Measurements from ENCODE around the gene ST6GAL1. TPM values are rescaled to one million over a fixed set of nuclear protein-coding genes. Genes with fewer than 3 reads are reported as not detected.

Gene ST6GAL1
- total and polyA plus RNA-seq, 2 experiments from 2014 or later = 17.6 to 65.1 TPM

DNA sequence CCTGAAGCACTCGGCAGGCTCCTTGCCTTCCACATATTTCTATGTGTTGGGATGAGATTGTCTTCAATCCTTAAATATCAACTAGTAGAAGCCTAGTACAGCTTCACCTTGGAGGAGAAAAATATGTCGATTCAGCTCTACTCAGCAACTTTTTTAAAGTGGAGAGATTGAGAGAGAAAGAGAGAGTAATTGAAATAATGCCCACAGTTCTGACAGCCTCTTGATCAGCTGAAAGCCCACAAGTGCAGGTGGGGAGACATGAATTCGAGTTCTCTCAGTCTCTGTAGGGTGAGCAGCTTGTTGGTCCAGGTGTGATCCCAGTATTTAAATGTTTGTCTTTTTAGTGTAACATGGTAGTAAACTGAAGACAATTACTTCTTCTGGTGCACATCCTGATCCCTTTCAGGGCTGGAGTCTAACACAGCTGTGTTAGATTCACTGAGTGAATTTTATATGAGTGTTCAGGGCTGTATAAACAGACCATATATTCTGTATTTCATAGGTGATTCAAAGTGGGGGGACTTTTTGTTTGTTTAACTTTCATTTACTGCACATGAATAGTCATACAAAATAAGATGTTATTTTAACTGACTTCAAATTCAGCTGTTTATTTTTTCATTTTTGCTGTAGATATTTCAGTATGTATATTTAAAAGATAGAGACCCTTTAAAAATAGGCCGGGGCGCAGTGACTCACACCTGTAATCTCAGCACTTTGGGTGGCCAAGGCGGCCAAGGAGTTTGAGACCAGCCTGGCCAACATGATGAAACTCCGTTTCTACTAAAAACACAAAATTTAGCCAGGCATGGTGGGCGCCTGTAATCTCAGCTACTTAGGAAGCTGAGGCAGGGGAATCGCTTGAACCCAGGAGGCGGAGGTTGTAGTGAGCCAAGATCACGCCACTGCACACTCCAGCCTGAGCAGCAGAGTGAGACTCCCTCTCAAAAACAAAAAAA, 64.0 kb downstream of the ST6GAL1 start (continued):
- TF ChIP-seq, protein P1, sequence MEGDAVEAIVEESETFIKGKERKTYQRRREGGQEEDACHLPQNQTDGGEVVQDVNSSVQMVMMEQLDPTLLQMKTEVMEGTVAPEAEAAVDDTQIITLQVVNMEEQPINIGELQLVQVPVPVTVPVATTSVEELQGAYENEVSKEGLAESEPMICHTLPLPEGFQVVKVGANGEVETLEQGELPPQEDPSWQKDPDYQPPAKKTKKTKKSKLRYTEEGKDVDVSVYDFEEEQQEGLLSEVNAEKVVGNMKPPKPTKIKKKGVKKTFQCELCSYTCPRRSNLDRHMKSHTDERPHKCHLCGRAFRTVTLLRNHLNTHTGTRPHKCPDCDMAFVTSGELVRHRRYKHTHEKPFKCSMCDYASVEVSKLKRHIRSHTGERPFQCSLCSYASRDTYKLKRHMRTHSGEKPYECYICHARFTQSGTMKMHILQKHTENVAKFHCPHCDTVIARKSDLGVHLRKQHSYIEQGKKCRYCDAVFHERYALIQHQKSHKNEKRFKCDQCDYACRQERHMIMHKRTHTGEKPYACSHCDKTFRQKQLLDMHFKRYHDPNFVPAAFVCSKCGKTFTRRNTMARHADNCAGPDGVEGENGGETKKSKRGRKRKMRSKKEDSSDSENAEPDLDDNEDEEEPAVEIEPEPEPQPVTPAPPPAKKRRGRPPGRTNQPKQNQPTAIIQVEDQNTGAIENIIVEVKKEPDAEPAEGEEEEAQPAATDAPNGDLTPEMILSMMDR (conservative IDR thresholded peaks at IDR 0.05; ENCODE audit: low read depth in 2 of 2) = no peak
- no peak for TF ChIP-seq EZH2phosphoT487 (IDR thresholded peaks at IDR 0.05; ENCODE audit: unreplicated experiment)
- TF ChIP-seq, protein P2, sequence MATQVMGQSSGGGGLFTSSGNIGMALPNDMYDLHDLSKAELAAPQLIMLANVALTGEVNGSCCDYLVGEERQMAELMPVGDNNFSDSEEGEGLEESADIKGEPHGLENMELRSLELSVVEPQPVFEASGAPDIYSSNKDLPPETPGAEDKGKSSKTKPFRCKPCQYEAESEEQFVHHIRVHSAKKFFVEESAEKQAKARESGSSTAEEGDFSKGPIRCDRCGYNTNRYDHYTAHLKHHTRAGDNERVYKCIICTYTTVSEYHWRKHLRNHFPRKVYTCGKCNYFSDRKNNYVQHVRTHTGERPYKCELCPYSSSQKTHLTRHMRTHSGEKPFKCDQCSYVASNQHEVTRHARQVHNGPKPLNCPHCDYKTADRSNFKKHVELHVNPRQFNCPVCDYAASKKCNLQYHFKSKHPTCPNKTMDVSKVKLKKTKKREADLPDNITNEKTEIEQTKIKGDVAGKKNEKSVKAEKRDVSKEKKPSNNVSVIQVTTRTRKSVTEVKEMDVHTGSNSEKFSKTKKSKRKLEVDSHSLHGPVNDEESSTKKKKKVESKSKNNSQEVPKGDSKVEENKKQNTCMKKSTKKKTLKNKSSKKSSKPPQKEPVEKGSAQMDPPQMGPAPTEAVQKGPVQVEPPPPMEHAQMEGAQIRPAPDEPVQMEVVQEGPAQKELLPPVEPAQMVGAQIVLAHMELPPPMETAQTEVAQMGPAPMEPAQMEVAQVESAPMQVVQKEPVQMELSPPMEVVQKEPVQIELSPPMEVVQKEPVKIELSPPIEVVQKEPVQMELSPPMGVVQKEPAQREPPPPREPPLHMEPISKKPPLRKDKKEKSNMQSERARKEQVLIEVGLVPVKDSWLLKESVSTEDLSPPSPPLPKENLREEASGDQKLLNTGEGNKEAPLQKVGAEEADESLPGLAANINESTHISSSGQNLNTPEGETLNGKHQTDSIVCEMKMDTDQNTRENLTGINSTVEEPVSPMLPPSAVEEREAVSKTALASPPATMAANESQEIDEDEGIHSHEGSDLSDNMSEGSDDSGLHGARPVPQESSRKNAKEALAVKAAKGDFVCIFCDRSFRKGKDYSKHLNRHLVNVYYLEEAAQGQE (IDR thresholded peaks at IDR 0.05; ENCODE audit: unreplicated experiment) = no peak

DNA sequence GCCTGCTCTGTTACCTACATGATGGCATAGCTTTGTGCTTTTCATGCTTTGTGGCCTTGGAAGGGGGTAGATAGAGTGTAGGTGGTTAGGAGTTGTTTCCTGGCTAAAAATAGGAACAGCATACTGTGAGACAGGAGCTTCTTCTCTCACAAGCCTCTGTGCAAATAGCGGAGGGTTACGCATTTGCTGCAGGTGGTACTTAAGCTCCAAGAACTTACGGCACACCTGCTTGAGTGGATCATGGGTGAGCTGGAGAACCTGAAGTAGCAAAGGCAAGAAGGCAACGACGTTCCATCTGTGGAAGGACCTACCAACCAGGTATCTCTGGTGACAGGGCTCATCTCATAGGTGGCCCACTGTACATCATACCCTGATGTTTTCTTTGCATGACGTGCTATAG, 66.0 kb downstream of the ST6GAL1 start:
- H3K4me1 Mint-ChIP-seq = peaks cover 70% of the 10 kb centered on the region
- H3K36me3 Mint-ChIP-seq (ENCODE audit: low read depth) = peaks cover 22% of the 10 kb centered on the region
- TF ChIP-seq, protein P1 (conservative IDR thresholded peaks at IDR 0.05; ENCODE audit: low read depth in 2 of 2) = no peak
- TF ChIP-seq, protein P3, sequence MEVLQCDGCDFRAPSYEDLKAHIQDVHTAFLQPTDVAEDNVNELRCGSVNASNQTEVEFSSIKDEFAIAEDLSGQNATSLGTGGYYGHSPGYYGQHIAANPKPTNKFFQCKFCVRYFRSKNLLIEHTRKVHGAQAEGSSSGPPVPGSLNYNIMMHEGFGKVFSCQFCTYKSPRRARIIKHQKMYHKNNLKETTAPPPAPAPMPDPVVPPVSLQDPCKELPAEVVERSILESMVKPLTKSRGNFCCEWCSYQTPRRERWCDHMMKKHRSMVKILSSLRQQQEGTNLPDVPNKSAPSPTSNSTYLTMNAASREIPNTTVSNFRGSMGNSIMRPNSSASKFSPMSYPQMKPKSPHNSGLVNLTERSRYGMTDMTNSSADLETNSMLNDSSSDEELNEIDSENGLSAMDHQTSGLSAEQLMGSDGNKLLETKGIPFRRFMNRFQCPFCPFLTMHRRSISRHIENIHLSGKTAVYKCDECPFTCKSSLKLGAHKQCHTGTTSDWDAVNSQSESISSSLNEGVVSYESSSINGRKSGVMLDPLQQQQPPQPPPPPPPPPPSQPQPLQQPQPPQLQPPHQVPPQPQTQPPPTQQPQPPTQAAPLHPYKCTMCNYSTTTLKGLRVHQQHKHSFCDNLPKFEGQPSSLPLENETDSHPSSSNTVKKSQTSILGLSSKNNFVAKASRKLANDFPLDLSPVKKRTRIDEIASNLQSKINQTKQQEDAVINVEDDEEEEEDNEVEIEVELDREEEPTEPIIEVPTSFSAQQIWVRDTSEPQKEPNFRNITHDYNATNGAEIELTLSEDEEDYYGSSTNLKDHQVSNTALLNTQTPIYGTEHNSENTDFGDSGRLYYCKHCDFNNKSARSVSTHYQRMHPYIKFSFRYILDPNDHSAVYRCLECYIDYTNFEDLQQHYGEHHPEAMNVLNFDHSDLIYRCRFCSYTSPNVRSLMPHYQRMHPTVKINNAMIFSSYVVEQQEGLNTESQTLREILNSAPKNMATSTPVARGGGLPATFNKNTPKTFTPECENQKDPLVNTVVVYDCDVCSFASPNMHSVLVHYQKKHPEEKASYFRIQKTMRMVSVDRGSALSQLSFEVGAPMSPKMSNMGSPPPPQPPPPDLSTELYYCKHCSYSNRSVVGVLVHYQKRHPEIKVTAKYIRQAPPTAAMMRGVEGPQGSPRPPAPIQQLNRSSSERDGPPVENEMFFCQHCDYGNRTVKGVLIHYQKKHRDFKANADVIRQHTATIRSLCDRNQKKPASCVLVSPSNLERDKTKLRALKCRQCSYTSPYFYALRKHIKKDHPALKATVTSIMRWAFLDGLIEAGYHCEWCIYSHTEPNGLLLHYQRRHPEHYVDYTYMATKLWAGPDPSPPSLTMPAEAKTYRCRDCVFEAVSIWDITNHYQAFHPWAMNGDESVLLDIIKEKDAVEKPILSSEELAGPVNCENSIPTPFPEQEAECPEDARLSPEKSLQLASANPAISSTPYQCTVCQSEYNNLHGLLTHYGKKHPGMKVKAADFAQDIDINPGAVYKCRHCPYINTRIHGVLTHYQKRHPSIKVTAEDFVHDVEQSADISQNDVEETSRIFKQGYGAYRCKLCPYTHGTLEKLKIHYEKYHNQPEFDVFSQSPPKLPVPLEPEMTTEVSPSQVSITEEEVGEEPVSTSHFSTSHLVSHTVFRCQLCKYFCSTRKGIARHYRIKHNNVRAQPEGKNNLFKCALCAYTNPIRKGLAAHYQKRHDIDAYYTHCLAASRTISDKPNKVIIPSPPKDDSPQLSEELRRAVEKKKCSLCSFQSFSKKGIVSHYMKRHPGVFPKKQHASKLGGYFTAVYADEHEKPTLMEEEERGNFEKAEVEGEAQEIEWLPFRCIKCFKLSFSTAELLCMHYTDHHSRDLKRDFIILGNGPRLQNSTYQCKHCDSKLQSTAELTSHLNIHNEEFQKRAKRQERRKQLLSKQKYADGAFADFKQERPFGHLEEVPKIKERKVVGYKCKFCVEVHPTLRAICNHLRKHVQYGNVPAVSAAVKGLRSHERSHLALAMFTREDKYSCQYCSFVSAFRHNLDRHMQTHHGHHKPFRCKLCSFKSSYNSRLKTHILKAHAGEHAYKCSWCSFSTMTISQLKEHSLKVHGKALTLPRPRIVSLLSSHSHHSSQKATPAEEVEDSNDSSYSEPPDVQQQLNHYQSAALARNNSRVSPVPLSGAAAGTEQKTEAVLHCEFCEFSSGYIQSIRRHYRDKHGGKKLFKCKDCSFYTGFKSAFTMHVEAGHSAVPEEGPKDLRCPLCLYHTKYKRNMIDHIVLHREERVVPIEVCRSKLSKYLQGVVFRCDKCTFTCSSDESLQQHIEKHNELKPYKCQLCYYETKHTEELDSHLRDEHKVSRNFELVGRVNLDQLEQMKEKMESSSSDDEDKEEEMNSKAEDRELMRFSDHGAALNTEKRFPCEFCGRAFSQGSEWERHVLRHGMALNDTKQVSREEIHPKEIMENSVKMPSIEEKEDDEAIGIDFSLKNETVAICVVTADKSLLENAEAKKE (CRISPR knock-in tag; IDR thresholded peaks at IDR 0.05) = no peak
- TF ChIP-seq NANOG (IDR thresholded peaks at IDR 0.05; ENCODE audit: borderline replicate concordance) (no peak), EZH2 (IDR thresholded peaks at IDR 0.05; ENCODE audit: low read depth, unreplicated experiment) (no peak)
- TF ChIP-seq, protein P4, sequence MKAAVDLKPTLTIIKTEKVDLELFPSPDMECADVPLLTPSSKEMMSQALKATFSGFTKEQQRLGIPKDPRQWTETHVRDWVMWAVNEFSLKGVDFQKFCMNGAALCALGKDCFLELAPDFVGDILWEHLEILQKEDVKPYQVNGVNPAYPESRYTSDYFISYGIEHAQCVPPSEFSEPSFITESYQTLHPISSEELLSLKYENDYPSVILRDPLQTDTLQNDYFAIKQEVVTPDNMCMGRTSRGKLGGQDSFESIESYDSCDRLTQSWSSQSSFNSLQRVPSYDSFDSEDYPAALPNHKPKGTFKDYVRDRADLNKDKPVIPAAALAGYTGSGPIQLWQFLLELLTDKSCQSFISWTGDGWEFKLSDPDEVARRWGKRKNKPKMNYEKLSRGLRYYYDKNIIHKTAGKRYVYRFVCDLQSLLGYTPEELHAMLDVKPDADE (IDR thresholded peaks at IDR 0.05) = no peak

More for the DNA sequence above, 66.0 kb downstream of the ST6GAL1 start:
- Histone ChIP-seq H4K20me1 (replicated peaks; ENCODE audit: insufficient read depth) (no peaks in the 10 kb centered on the region; the same call in 1 of the 2 replicates), H3K27ac (ENCODE audit: low read depth) (no peak overlapping the region), H2AFZ (no peak overlapping the region), H3K4me2 (no peak overlapping the region), H3K79me2 (replicated peaks; ENCODE audit: insufficient read depth) (peaks cover 35% of the 10 kb centered on the region), H3F3A (replicated peaks; ENCODE audit: low read depth) (peaks cover 8% of the 10 kb centered on the region; the same call in 1 of the 2 replicates), H3K36me3 (ENCODE audit: insufficient read depth) (0 out of 2 replicates have a peak, but pooled peaks cover under 1% of the 10 kb centered on the region), H3K4me1 (ENCODE audit: insufficient read depth) (peaks cover 37% of the 10 kb centered on the region), H3K9me2 (ENCODE audit: insufficient read depth) (no peaks in the 10 kb centered on the region), H3K4me3 (no peak overlapping the region), H3K27me3 (ENCODE audit: insufficient read depth) (no peaks in the 10 kb centered on the region)
- DNase-seq (ENCODE audit: low spot score) = no peak
- Mint-ChIP-seq H3K9me3 (no peaks in the 10 kb centered on the region), H3K27ac (peak overlapping the region; percentile 32; the same call in 1 of the 2 replicates), H3K27me3 (ENCODE audit: insufficient read depth, low read depth, poor library complexity) (peaks cover 4% of the 10 kb centered on the region), H3K4me3 (no peak overlapping the region; the same call in 2 of the 3 replicates)
- ATAC-seq = no peak
